Pons (tissue), 1 donor: ENCODE measurements around the gene KLHL10.
A peak's percentile ranks its signal among the peaks of the same experiment; 100 is the strongest.
"Not testable (repeated sequence)": the region's sequence is repeated elsewhere in the genome, so short reads cannot be mapped to it uniquely, and the experiment has no call there.

Experiments used
- DNase-seq: peaks from one replicate; pipeline ENCODE4 v3.0.0-alpha.2; 2016; ENCODE audit warnings: low spot score

KLHL10 gene

GRCh38 chr17:41851382-41851781, 13.8 kb downstream of the KLHL10 start:
- not testable (repeated sequence) for DNase-seq

- DNase-seq = no peak
These were observed 22.8 kb downstream of the KLHL10 start for GRCh38 chr17:41860254-41860931.

- no peak for DNase-seq
These were observed 25.6 kb downstream of the KLHL10 start for GRCh38 chr17:41863074-41863848.

- no peak for DNase-seq
These were observed 26.8 kb downstream of the KLHL10 start for GRCh38 chr17:41864498-41864835.

- peak; percentile 86 for DNase-seq
These were observed 27.4 kb downstream of the KLHL10 start, which contains the start of gene KLHL11 for GRCh38 chr17:41864836-41865595. TSS of gene KLHL11 (minus strand) at chr17:41865423. CDS start at chr17:41865370, 53 bp downstream.

- no peak for DNase-seq
These were observed 27.9 kb downstream of the KLHL10 start for GRCh38 chr17:41865596-41865893.

- DNase-seq = no peak
These were observed 30.9 kb downstream of the KLHL10 start for GRCh38 chr17:41868568-41868967.

GRCh38 chr17:41869426-41869825, 31.8 kb downstream of the KLHL10 start:
- no peak for DNase-seq

GRCh38 chr17:41870097-41870496, 32.5 kb downstream of the KLHL10 start:
- DNase-seq = no peak

GRCh38 chr17:41870627-41871026, 33.0 kb downstream of the KLHL10 start:
- DNase-seq = no peak

GRCh38 chr17:41871789-41872188, 34.2 kb downstream of the KLHL10 start:
- no peak for DNase-seq

GRCh38 chr17:41873559-41874292, 36.1 kb downstream of the KLHL10 start:
- DNase-seq = no peak

- DNase-seq = not testable (repeated sequence)
These were observed 36.7 kb downstream of the KLHL10 start for GRCh38 chr17:41874293-41874670.

- no peak for DNase-seq
These were observed 42.5 kb downstream of the KLHL10 start for GRCh38 chr17:41880130-41880529.

GRCh38 chr17:41882756-41883155, 45.1 kb downstream of the KLHL10 start:
- no peak for DNase-seq

- DNase-seq = no peak
These were observed 48.1 kb downstream of the KLHL10 start for GRCh38 chr17:41885733-41886132.

GRCh38 chr17:41888332-41888965, 50.8 kb downstream of the KLHL10 start:
- peak; percentile 18 for DNase-seq

- DNase-seq = no peak
These were observed 53.8 kb downstream of the KLHL10 start for GRCh38 chr17:41891135-41892020.

- DNase-seq = no peak
These were observed 54.4 kb downstream of the KLHL10 start for GRCh38 chr17:41892021-41892376.

- DNase-seq = no peak
These were observed 55.8 kb downstream of the KLHL10 start for GRCh38 chr17:41893384-41893783.

- no peak for DNase-seq
These were observed 57.2 kb downstream of the KLHL10 start for GRCh38 chr17:41894791-41895331.
